H9 (cell line): ENCODE results near the gene NDUFA11. TPM values are rescaled to one million over a fixed set of nuclear protein-coding genes. Genes with fewer than 3 reads are reported as not detected.

Source experiments
- DNase-seq: peaks from one replicate; pipeline ENCODE4 v3.0.0-alpha.2; 2017
- H2AFZ ChIP-seq: one replicate; pipeline ENCODE4 v1.6.1; 2013; ENCODE audit warnings: mild to moderate bottlenecking, low read length, control low read depth, moderate library complexity
- H2AK5ac ChIP-seq: 2 replicates; pipeline ENCODE4 v1.6.1; 2013; ENCODE audit warnings: low read length, control low read depth, mixed read lengths; ENCODE audit not compliant: insufficient read length
- H2BK120ac ChIP-seq: one replicate; pipeline ENCODE4 v1.6.1; 2013; ENCODE audit warnings: low read depth, mild to moderate bottlenecking, low read length, control low read depth, inconsistent platforms; ENCODE audit not compliant: poor library complexity, severe bottlenecking
- H2BK12ac ChIP-seq: 2 replicates; pipeline ENCODE4 v1.6.1; 2013; ENCODE audit warnings: low read length, control low read depth, mixed read lengths, low read depth; ENCODE audit not compliant: insufficient read length
- H2BK15ac ChIP-seq: 2 replicates; pipeline ENCODE4 v1.6.1; 2013; ENCODE audit warnings: low read depth, low read length, control low read depth
- H2BK20ac ChIP-seq: one replicate; pipeline ENCODE4 v1.6.1; 2013; ENCODE audit warnings: low read depth, mild to moderate bottlenecking, low read length, control low read depth, inconsistent platforms; ENCODE audit not compliant: poor library complexity, severe bottlenecking
- H2BK5ac ChIP-seq: 2 replicates; pipeline ENCODE4 v1.6.1; 2013; ENCODE audit warnings: low read length, control low read depth, mixed read lengths; ENCODE audit not compliant: insufficient read length
- H3K14ac ChIP-seq: 2 replicates; pipeline ENCODE4 v1.6.1; 2013; ENCODE audit warnings: low read length, control low read depth; ENCODE audit not compliant: insufficient read depth
- H3K18ac ChIP-seq: 2 replicates; pipeline ENCODE4 v1.6.1; 2013; ENCODE audit warnings: low read depth, mild to moderate bottlenecking, mixed read lengths, low read length, control low read depth; ENCODE audit not compliant: insufficient read length
- H3K23ac ChIP-seq: 2 replicates; pipeline ENCODE4 v1.6.1; 2013; ENCODE audit warnings: low read length, control low read depth, mixed read lengths, low read depth; ENCODE audit not compliant: insufficient read length
- H3K23me2 ChIP-seq: 2 replicates; pipeline ENCODE4 v1.6.1; 2013; ENCODE audit warnings: low read depth, mild to moderate bottlenecking, mixed read lengths, low read length, control low read depth; ENCODE audit not compliant: insufficient read length, poor library complexity, severe bottlenecking
- H3K27ac ChIP-seq: 2 replicates; pipeline ENCODE4 v1.5.1; 2013; ENCODE audit warnings: low read length, control low read depth, mixed read lengths, low read depth; ENCODE audit not compliant: insufficient read length
- H3K27me3 ChIP-seq: 2 replicates; pipeline ENCODE4 v1.6.1; 2013; ENCODE audit warnings: low read length, control low read depth, inconsistent platforms; ENCODE audit not compliant: insufficient read depth
- H3K4ac ChIP-seq: 2 replicates; pipeline ENCODE4 v1.6.1; 2013; ENCODE audit warnings: low read depth, mild to moderate bottlenecking, control low read depth, inconsistent platforms, low read length, moderate library complexity
- H3K4me1 ChIP-seq: 2 replicates; pipeline ENCODE4 v1.6.1; 2013; ENCODE audit warnings: low read length, control low read depth, inconsistent platforms; ENCODE audit not compliant: insufficient read depth
- H3K4me2 ChIP-seq: 2 replicates; pipeline ENCODE4 v1.6.1; 2013; ENCODE audit warnings: low read length, control low read depth, mixed read lengths; ENCODE audit not compliant: insufficient read length, insufficient read depth
- H3K56ac ChIP-seq: 2 replicates; pipeline ENCODE4 v1.6.1; 2013; ENCODE audit warnings: low read depth, mild to moderate bottlenecking, mixed read lengths, low read length, control low read depth; ENCODE audit not compliant: insufficient read length
- H3K79me1 ChIP-seq: 2 replicates; pipeline ENCODE4 v1.6.1; 2013; ENCODE audit warnings: low read depth, mild to moderate bottlenecking, moderate library complexity, low read length, control low read depth, inconsistent platforms; ENCODE audit not compliant: insufficient read depth, poor library complexity, severe bottlenecking
- H3K79me2 ChIP-seq: 2 replicates; pipeline ENCODE4 v1.6.1; 2013; ENCODE audit warnings: low read length, control low read depth, inconsistent platforms; ENCODE audit not compliant: insufficient read depth
- H3K9ac ChIP-seq: 2 replicates; pipeline ENCODE4 v1.6.1; 2013; ENCODE audit warnings: low read length, control low read depth, mixed read lengths; ENCODE audit not compliant: insufficient read length; ENCODE audit errors: extremely low read depth
- H3K9me3 ChIP-seq: one replicate; pipeline ENCODE4 v1.6.1; 2013; ENCODE audit warnings: low read depth, low read length, inconsistent platforms; ENCODE audit not compliant: control insufficient read depth
- H3T11ph ChIP-seq: one replicate; pipeline ENCODE4 v1.6.1; 2013; ENCODE audit warnings: mild to moderate bottlenecking, low read length, control low read depth, inconsistent platforms
- H4K20me1 ChIP-seq: one replicate; pipeline ENCODE4 v1.6.1; 2013; ENCODE audit not compliant: control insufficient read depth, insufficient read length, insufficient read depth
- H4K5ac ChIP-seq: 2 replicates; pipeline ENCODE4 v1.6.1; 2013; ENCODE audit warnings: low read depth, mild to moderate bottlenecking, mixed read lengths, low read length, control low read depth; ENCODE audit not compliant: insufficient read length
- H4K8ac ChIP-seq: replicated peaks from 2 replicates; pipeline ENCODE4 v1.6.1; 2013; ENCODE audit warnings: low read length, control low read depth, mixed read lengths, low read depth; ENCODE audit not compliant: insufficient read length
- H4K91ac ChIP-seq: 2 replicates; pipeline ENCODE4 v1.6.1; 2013; ENCODE audit warnings: low read depth, mild to moderate bottlenecking, moderate library complexity, mixed read lengths, low read length, control low read depth; ENCODE audit not compliant: insufficient read length
- H3K27ac Mint-ChIP-seq, 3 experiments: 2 replicates in 2 of 3; 3 replicates in 1 of 3; pipeline ENCODE4 v1.8.0; 2020 to 2021; ENCODE audit warnings: mixed read lengths in 3 of 3, mild to moderate bottlenecking in 1 of 3, moderate library complexity in 1 of 3
- H3K27me3 Mint-ChIP-seq: 2 replicates; pipeline ENCODE4 v1.8.0; 2021; ENCODE audit warnings: low read depth, mild to moderate bottlenecking, moderate library complexity, mixed read lengths
- H3K36me3 Mint-ChIP-seq, 3 experiments: 2 replicates in 2 of 3; 3 replicates in 1 of 3; pipeline ENCODE4 v1.8.0; 2020 to 2021; ENCODE audit warnings: low read depth in 3 of 3, mixed read lengths in 3 of 3; ENCODE audit not compliant: insufficient read depth in 1 of 3
- H3K4me1 Mint-ChIP-seq, 2 experiments: 2 replicates each; pipeline ENCODE4 v1.8.0; 2020; ENCODE audit warnings: mixed read lengths in 2 of 2
- H3K4me3 Mint-ChIP-seq, 2 experiments: 2 replicates in 1 of 2; 3 replicates in 1 of 2; pipeline ENCODE4 v1.8.0; 2020 to 2021; ENCODE audit warnings: mild to moderate bottlenecking in 2 of 2, mixed read lengths in 2 of 2, moderate library complexity in 1 of 2
- H3K9me3 Mint-ChIP-seq, 2 experiments: 2 replicates in 1 of 2; 3 replicates in 1 of 2; pipeline ENCODE4 v1.8.0; 2020; ENCODE audit warnings: mild to moderate bottlenecking in 2 of 2, mixed read lengths in 2 of 2, moderate library complexity in 1 of 2
- CTCF ChIP-seq: fragments of 200-600 bp; sonication (generic); conservative IDR thresholded peaks from 3 replicates; pipeline ENCODE4 v1.8.0; 2021; ENCODE audit warnings: antibody characterized with exemption, mild to moderate bottlenecking
- WGBS: extraction: QIAGEN DNeasy Blood & Tissue Kit; methylation state at CpG from one replicate; pipeline ENCODE4 v1.1.7; 2013; ENCODE audit warnings: missing lambda C conversion rate, low lambda C conversion rate, mixed read lengths; ENCODE audit not compliant: insufficient read length; ENCODE audit errors: extremely low coverage; 5-methylcytosine and 5-hydroxymethylcytosine counted together
- total RNA-seq: library from RNA; stranded (reverse); gene quantifications from 2 replicates; pipeline ENCODE4 v1.2.1, GENCODE V29; 2021

NDUFA11 gene
- total RNA-seq, 1 experiment from 2014 or later: 282 TPM

- H3K9me3 ChIP-seq: no peaks in the 10 kb centered on the region
- no peak for DNase-seq
- Mint-ChIP-seq H3K4me3 (no peak within 1 kb of the TSS), H3K27me3 (peaks cover 21% of the 10 kb centered on the region), H3K4me1 (peaks cover 4 to 7% of the 10 kb centered on the region in 2 experiments; a peak in 3 of 4 replicates), H3K36me3 (no peaks in the 10 kb centered on the region), H3K27ac (no peak within 1 kb of the TSS), H3K9me3 (peaks cover 0 to 4% of the 10 kb centered on the region in 2 experiments; a peak in 2 of 5 replicates)
- H3K79me1 ChIP-seq: no peaks in the 10 kb centered on the region
- H3K27me3 ChIP-seq: no peaks in the 10 kb centered on the region
- no peak within 1 kb of the TSS for H2BK20ac ChIP-seq
- WGBS: no CpG with 5 or more reads among the region's 10 CpGs
- no peak within 1 kb of the TSS for H3K14ac ChIP-seq
- H4K5ac ChIP-seq: no peak within 1 kb of the TSS
- no peak within 1 kb of the TSS for H2BK120ac ChIP-seq
- no peak within 1 kb of the TSS for H3K18ac ChIP-seq
- H3K4ac ChIP-seq: no peak within 1 kb of the TSS
- H3K27ac ChIP-seq: no peak within 1 kb of the TSS
- no peak within 1 kb of the TSS for H3K56ac ChIP-seq
- H3K4me2 ChIP-seq: no peak within 1 kb of the TSS
- H2AFZ ChIP-seq: no peak within 1 kb of the TSS
- no peaks in the 10 kb centered on the region for H3K4me1 ChIP-seq
- no peak within 1 kb of the TSS for H3T11ph ChIP-seq
- no peaks in the 10 kb centered on the region for H3K23me2 ChIP-seq
- TF ChIP-seq CTCF: no peak
- H4K20me1 ChIP-seq: no peaks in the 10 kb centered on the region
- H4K8ac ChIP-seq: no peak within 1 kb of the TSS
- H2BK5ac ChIP-seq: no peak within 1 kb of the TSS
- no peaks in the 10 kb centered on the region for H3K79me2 ChIP-seq
- no peak within 1 kb of the TSS for H2BK15ac ChIP-seq
- no peak within 1 kb of the TSS for H4K91ac ChIP-seq
- no peak within 1 kb of the TSS for H3K9ac ChIP-seq
- H2AK5ac ChIP-seq: no peak within 1 kb of the TSS
- H2BK12ac ChIP-seq: no peak within 1 kb of the TSS
- no peak within 1 kb of the TSS for H3K23ac ChIP-seq
Observed at GRCh38 chr19:5851302-5851701, 52.3 kb downstream of the NDUFA11 start, which contains the start of gene FUT3. FUT3 (minus strand) TSS chr19:5851449.
